Stimulated activated CD8-positive, alpha-beta memory T cell treated with anti-CD3 and anti-CD28 coated beads, Interleukin-15, amount 100 ng/mL, for 48 hours (primary cell): Measurements from ENCODE around the gene CUL3.
"Not testable (repeated sequence)": the region's sequence is repeated elsewhere in the genome, so short reads cannot be mapped to it uniquely, and the experiment has no call there.

ENCODE experiments used
- DNase-seq, 2 donors: peaks; one replicate each; pipeline ENCODE4 v3.0.0-alpha.2; 2020; ENCODE audit warnings: low read depth in 2 of 2

The CUL3 gene

GRCh38 chr2:224543939-224544338 is 41.2 kb downstream of the CUL3 start:
- DNase-seq = no peak

GRCh38 chr2:224538561-224539138 is 46.5 kb downstream of the CUL3 start:
- DNase-seq = no peak

GRCh38 chr2:224532931-224533330 is 52.2 kb downstream of the CUL3 start:
- no peak for DNase-seq

DNA sequence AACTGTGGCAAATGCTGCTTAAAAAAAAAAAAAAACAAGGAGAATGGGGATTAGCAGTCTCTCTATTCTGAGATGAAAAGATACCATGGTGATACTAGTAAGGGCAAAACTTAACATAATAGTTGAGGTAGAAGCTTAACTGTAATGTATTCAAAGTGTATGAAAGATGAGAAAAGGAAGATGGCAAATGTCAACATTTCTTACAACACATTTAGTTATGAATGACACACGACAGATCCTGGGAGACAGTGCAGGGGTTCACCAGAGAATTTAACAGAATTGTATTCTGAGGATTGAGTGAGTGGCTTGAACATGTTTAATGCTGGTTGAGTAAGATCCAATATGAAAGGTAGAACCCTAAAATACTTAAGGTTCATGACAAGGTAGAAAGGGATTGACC is 52.7 kb downstream of the CUL3 start:
- DNase-seq = no peak

- DNase-seq = no peak
Measured at GRCh38 chr2:224528171-224528570, 57.0 kb downstream of the CUL3 start.

GRCh38 chr2:224525774-224526173 is 59.4 kb downstream of the CUL3 start:
- DNase-seq = no peak

DNA sequence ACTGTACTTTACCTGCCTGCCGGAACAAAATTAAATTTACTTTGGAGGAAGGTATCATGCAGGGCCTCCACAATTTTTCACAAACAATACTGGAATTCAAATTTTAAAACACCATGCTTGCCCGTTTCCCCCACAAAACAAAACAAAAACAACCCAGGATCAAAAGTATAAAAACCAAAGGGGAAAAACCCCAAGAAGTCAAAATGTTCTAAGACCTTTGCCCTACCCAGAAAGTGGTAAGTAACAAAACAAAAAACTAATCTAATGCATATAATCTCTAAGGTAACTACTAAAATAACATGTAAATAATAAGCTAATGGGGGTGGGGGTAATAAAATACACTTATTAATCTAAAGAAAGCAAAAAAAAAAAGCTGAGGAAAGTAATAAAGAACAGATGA is 60.5 kb downstream of the CUL3 start:
- no peak for DNase-seq

DNA sequence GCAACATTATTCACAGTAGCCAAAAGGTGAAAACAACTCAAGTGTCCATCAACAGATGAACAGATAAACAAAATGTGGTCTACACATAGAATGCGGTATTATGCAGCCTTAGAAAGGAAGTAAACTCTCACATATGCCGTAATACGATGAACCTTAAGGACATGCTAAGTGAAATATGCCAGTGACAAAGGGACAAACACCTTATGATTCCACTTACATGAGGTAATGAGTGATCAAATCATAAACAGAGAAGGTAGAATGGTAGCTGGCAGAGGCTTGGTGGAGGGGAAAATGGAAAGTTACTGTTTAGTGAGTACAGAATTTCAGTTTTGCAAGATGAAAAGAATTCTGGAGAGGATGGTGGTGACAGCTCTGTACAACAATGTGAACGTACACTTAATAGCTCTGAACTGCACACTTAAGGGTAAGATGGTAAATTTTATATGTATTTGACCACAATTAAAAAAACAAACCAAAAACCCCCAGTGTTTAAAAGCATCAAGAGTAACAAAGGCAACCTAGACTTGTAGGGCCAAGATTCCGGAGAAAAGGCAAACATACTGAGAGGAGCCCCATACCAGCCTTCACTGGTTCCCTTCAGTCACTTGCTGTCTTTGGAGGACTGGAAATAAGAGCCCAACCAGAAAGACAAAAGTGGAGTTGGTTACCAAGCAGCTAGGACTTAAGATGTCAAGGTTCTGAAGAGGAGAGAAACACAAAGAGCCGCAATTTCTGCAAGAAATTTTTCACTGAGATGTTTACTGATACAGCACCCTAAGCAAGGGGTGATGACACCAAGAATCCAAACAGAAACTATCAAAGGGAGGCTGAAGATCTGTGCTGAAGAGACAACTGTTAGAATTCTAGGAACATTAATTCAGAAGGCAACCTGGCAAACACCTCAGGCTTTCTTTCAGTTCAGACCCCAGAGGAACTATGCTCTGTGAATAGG is 61.3 kb downstream of the CUL3 start:
- DNase-seq = no peak

- DNase-seq = not testable (repeated sequence)
Measured at GRCh38 chr2:224522483-224522882, 62.7 kb downstream of the CUL3 start.

- peak; percentile 38 to 41 for DNase-seq
Measured at GRCh38 chr2:224520064-224520463, 65.1 kb downstream of the CUL3 start.

DNA sequence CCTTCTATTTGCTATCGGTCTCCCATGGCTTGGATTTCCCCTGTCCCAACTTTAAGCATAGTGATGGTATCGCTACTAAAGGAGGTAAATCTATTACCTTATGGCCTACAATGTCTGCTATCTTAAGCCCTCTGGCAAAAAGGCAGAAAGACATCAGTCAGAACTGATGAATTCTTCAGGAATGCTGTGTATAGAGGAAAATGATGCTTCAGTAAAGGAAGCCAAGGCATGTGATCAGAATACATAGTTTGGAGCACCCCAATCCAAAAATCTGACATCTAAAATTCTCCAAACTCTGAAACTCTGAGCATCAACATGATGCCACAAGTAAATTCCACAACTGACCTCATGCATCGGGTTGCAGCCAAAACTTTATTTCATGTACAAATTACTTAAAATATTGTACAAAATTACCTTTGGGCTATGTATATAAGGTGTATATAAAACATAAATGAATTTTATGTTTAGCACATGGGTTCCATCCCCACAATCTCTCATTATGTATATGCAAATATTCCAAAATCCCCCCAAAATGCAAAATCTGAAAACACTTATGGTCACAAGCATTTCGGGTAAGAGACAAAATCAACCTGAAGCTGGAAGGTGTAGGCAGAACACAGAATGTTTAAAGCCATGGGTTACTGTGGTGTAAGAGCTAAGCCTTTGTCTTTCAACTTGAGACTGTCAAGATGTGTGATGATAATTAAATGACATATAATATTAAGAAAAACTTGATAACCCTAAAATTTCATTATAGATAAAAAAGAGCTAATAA is 66.2 kb downstream of the CUL3 start:
- DNase-seq = no peak

- DNase-seq = no peak
Measured at GRCh38 chr2:224517963-224518362, 67.2 kb downstream of the CUL3 start.

DNA sequence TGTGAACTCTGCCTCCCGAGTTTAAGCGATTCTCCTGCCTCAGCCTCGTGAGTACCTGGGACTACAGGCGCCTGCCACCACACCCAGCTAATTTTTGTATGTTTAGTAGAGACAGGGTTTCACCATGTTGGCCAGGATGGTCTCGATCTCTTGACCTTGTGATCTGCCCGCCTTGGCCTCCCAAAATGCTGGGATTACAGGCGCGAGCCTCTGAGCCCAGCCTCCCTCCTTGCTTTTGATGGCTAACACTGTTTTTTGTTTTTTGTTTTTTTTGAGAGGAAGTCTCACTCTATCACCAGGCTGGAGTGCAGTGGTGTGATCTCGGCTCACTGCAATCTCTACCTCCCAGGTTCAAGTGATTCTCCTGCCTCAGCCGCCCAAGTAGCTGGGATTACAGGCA is 68.8 kb downstream of the CUL3 start:
- not testable (repeated sequence) for DNase-seq

DNA sequence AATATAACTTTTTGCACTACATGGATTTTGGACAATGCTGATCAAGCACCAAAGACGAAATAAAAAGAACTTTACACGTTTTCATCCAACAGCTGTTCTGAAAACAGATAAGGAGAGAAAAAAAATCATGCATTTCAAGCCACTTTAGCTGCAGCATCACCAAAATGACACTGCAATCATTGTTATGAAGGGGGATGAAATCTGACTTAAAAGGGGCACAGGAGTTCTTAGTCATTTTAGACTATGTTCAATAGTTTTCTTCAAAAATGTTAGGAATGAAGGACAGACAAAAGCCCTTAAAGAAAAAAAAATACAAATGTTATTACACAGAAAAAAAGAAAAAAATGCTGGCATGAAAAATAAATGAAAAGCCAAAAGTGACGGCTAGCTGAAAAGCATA is 71.2 kb downstream of the CUL3 start:
- DNase-seq = no peak

DNA sequence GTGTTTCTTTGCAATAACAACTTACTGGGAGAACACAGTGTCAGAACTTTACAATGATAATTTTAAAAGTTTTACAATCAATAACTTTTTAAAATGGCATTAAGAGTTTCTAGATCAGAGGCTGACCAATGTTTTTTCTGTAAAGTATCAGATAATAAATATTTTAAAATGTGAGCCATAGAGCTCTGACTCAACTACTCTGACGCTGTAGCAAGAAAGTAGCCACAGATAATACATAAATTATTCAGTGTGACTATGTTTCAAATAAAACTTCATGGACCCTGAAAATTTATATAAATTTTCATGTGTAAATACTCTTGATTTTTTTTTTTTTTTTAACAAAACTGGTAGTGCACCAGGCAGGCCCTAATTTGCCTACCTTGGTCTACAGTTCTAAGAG is 77.4 kb downstream of the CUL3 start:
- DNase-seq = no peak

DNA sequence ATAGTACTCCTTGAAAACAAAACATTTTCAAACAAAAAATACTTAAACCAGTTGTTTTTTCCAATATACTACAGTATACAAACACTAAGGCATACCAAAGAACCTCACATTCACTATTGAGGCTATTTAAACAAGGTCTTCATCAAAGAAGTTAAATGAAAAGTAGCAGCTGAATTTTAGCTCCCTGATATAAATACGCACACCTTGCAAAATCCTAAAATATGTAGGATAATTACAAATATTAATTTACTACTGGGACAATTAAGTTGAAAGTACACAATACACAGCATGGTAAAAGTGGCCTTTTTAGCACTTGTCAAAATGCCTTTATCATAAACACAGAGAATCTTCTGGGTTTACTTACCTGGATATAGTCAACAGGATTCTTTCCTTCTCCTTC is 78.7 kb downstream of the CUL3 start:
- DNase-seq = no peak

DNA sequence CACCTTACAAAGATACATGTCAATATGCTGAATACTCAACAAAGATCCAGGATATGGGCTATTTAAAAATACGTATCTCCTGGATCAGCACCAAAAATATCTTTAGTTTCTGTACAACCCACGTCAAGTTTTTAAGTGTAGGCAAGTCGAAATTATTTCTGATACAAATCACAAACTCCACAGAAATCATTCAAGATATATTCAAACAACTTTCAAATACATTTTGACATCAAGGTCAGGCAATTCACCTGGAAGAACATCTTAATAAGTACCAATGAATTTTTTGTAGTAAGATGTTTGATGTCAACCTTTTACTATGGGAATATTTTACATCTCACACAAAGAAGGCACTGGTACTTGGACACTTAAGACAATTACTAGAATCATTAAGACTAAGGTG is 86.2 kb downstream of the CUL3 start:
- DNase-seq = no peak

GRCh38 chr2:224492531-224492930 is 92.6 kb downstream of the CUL3 start:
- no peak for DNase-seq

- not testable (repeated sequence) for DNase-seq
Measured at GRCh38 chr2:224487940-224488339, 97.2 kb downstream of the CUL3 start.

DNA sequence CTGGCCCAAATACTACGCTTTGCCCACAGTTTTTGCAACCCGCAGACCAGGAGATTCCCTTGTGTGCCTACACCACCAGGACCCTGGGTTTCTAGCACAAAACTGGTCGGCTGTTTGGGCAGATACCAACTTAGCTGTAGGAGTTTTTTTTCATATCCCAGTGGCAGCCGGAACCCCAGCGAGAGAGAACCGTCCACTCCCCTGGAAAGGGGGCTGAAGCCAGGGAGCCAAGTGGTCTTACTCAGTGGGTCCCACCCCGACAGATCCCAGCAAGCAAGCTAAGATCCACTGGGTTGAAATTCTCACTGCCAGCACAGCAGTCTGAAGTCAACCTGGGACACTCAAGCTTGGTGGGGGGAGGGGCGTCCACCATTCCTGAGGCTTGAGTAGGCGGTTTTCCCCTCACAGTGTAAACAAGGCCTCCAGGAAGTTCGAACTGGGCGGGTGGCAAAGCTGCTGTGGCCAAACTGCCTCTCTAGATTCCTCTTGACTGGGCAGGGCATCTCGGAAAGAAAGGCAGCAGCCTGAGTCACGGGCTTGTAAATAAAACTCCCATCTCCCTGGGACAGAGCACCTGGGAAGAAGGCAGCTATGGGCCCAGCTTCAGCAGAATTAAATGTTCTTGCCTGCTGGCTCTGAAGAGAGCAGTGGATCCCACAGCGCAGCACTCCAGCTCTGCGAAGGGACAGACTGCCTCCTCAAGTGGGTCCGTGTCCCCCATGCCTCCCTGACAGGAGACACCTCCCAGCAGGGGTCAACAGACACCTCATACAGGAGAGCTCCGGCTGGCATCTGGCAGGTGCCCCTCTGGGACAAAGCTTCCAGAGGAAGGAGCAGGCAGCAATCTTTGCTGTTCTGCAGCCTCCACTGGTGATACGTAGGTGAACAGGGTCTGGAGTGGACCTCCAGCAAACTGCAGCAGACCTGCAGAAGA is 99.8 kb downstream of the CUL3 start:
- not testable (repeated sequence) for DNase-seq

DNA sequence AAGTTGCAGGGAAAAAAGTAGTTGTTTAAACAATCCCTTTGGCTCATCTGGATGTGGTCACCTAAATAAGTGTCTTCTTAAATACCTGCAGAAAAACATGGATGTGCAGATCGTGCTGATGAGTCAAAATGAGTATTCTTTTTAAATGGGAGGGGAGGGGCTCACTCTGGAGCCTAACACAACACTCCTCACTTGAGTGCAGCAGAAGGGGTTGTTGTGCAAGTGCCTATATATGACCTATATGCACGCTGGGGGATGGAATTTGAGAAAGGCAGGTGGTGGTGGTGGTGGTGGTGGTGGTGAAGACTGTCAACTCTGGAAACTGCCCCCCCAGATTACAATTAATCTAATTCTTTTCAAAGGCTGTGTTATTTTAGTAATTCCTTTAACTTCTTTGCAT is 105.3 kb downstream of the CUL3 start:
- DNase-seq = no peak
